ENCODE measurements around the gene CAPN7. TPM values are rescaled to one million over a fixed set of nuclear protein-coding genes. Genes with fewer than 3 reads are reported as not detected.
A peak's percentile ranks its signal among the peaks of the same experiment; 100 is the strongest.

CAPN7 gene
- total RNA-seq, 2 donors from 2014 or later = 32.6 to 41.2 TPM

- no peak for TF ChIP-seq CTCF (conservative IDR thresholded peaks at IDR 0.05)
- H3K27me3 Mint-ChIP-seq (ENCODE audit: insufficient read depth) = peaks cover 3% of the 10 kb centered on the region
- Histone ChIP-seq H3K4me1 (ENCODE audit: control insufficient read depth, insufficient read depth, low read length) (no peaks in the 10 kb centered on the region), H3K4me3 (ENCODE audit: low read length) (no peak overlapping the region), H3K36me3 (ENCODE audit: control insufficient read depth, insufficient read depth, low read length) (peaks cover 4% of the 10 kb centered on the region), H3K9ac (ENCODE audit: extremely low read depth, low read length, poor library complexity, severe bottlenecking) (no peak overlapping the region), H3K27ac (ENCODE audit: low read depth, low read length) (no peak overlapping the region), H3K9me3 (ENCODE audit: control insufficient read depth, low read length) (peaks cover 6% of the 10 kb centered on the region), H3K27me3 (ENCODE audit: control insufficient read depth, insufficient read depth, low read length, poor library complexity, severe bottlenecking) (no peaks in the 10 kb centered on the region)
- no peak overlapping the region for H3K27ac Mint-ChIP-seq
- H3K9me3 Mint-ChIP-seq = peaks cover 11% of the 10 kb centered on the region
- WGBS, 2 experiments (ENCODE audit: insufficient coverage in 1 of 2, insufficient read length in 1 of 2) = 81% methylated on average over 3 of the region's 3 CpGs; no CpG with 5 or more reads in 1 of the 2 experiments
- no peak overlapping the region for H3K4me3 Mint-ChIP-seq
- H3K36me3 Mint-ChIP-seq (ENCODE audit: low read depth) = no peaks in the 10 kb centered on the region
- peaks cover 3% of the 10 kb centered on the region for H3K4me1 Mint-ChIP-seq
- no peak for DNase-seq
Observed at GRCh38 chr3:15204005-15204404, 2.0 kb upstream of the CAPN7 start.

- Histone ChIP-seq H3K4me3 (ENCODE audit: low read length) (peak overlapping the region; percentile 95), H3K27me3 (ENCODE audit: control insufficient read depth, insufficient read depth, low read length, poor library complexity, severe bottlenecking) (no peaks in the 10 kb centered on the region), H3K4me1 (ENCODE audit: control insufficient read depth, insufficient read depth, low read length) (no peaks in the 10 kb centered on the region), H3K36me3 (ENCODE audit: control insufficient read depth, insufficient read depth, low read length) (peaks cover 16% of the 10 kb centered on the region), H3K27ac (ENCODE audit: low read depth, low read length) (peak overlapping the region; percentile 32), H3K9ac (ENCODE audit: extremely low read depth, low read length, poor library complexity, severe bottlenecking) (peak overlapping the region; percentile 44), H3K9me3 (ENCODE audit: control insufficient read depth, low read length) (no peaks in the 10 kb centered on the region)
- Mint-ChIP-seq H3K36me3 (ENCODE audit: low read depth) (peaks cover 4% of the 10 kb centered on the region), H3K27me3 (ENCODE audit: insufficient read depth) (no peaks in the 10 kb centered on the region), H3K27ac (peak overlapping the region; percentile 81), H3K4me3 (peak overlapping the region; percentile 81), H3K4me1 (peaks cover 3% of the 10 kb centered on the region), H3K9me3 (peaks cover 3% of the 10 kb centered on the region)
- 18% methylated on average over 3 of the region's 3 CpGs; no CpG with 5 or more reads in 1 of the 2 experiments for WGBS, 2 experiments (ENCODE audit: insufficient coverage in 1 of 2, insufficient read length in 1 of 2)
- no peak for DNase-seq
- TF ChIP-seq CTCF (conservative IDR thresholded peaks at IDR 0.05) = no peak
Observed at GRCh38 chr3:15205482-15205933, 538 bp upstream of the CAPN7 start.

GRCh38 chr3:15206662-15207576 is 873 bp downstream of the CAPN7 start:
- WGBS, 2 experiments (ENCODE audit: insufficient coverage in 1 of 2, insufficient read length in 1 of 2) = 13 to 42% methylated on average over 6 to 30 of the region's 30 CpGs
- peak; percentile 63 for DNase-seq
- H3K27ac ChIP-seq (ENCODE audit: low read depth, low read length) = peak overlapping the region; percentile 80

More at GRCh38 chr3:15206662-15207576, 873 bp downstream of the CAPN7 start:
- peaks cover 7% of the 10 kb centered on the region for H3K36me3 Mint-ChIP-seq (ENCODE audit: low read depth)
- H3K4me1 Mint-ChIP-seq = peaks cover 3% of the 10 kb centered on the region
- no peaks in the 10 kb centered on the region for H3K9me3 ChIP-seq (ENCODE audit: control insufficient read depth, low read length)
- H3K4me1 ChIP-seq (ENCODE audit: control insufficient read depth, insufficient read depth, low read length) = no peaks in the 10 kb centered on the region
- H3K4me3 Mint-ChIP-seq = peak overlapping the region; percentile 81
- peak overlapping the region; percentile 82 for H3K27ac Mint-ChIP-seq
- H3K9me3 Mint-ChIP-seq = peaks cover 3% of the 10 kb centered on the region
- no peaks in the 10 kb centered on the region for H3K27me3 ChIP-seq (ENCODE audit: control insufficient read depth, insufficient read depth, low read length, poor library complexity, severe bottlenecking)
- H3K4me3 ChIP-seq (ENCODE audit: low read length) = peak overlapping the region; percentile 95
- no peaks in the 10 kb centered on the region for H3K27me3 Mint-ChIP-seq (ENCODE audit: insufficient read depth)
- no peak for TF ChIP-seq CTCF (conservative IDR thresholded peaks at IDR 0.05)
- H3K36me3 ChIP-seq (ENCODE audit: control insufficient read depth, insufficient read depth, low read length) = peaks cover 29% of the 10 kb centered on the region
- peak overlapping the region; percentile 78 for H3K9ac ChIP-seq (ENCODE audit: extremely low read depth, low read length, poor library complexity, severe bottlenecking)
